K562 (cell line): Measurements from ENCODE around the gene TENT4B. TPM values are rescaled to one million over a fixed set of nuclear protein-coding genes. Genes with fewer than 3 reads are reported as not detected.

Experiments used
- ATAC-seq: fragments of 200-7000 bp; cut with Tn5 transposase; 3 replicates; pipeline ENCODE4 v1.9.1; 2020; ENCODE audit warnings: moderate library complexity
- BruUV-seq: library from RNA; stranded (reverse); fragments of 400-500 nt; replicated peaks from 2 replicates; lab custom pipeline; 2021; lab: Mats Ljungman, UMichigan
- CTCF ChIA-PET: fragments of 300-600 bp; formaldehyde crosslinking; extraction: SDS; loops from one replicate; lab custom pipeline; 2021; ENCODE audit warnings: low intra/inter-chr PET ratio; lab: Yijun Ruan, JAX
- POLR2A ChIA-PET: fragments of 300-600, 350-650 bp; sonication (Branson Sonifier 250); formaldehyde crosslinking; extraction: SDS; loops from one replicate; lab custom pipeline; 2021; ENCODE audit warnings: antibody characterized with exemption, inconsistent platforms; lab: Yijun Ruan, JAX
- DNase-seq, 4 experiments: peaks; one replicate each; pipeline versions ENCODE4 v3.0.0 to v3.0.0-alpha.2; 2011 to 2018; ENCODE audit warnings: low spot score in 3 of 4, mixed read lengths in 3 of 4; ENCODE audit errors: extremely low read depth in 1 of 4
- FAIRE-seq: peaks from 2 replicates; lab custom pipeline; 2011; peaks lifted over from hg19 to GRCh38; lab: Jason Lieb, UNC
- H2AFZ ChIP-seq: 2 replicates; pipeline ENCODE4 v1.6.0; 2011; ENCODE audit warnings: low read depth, low read length, control low read depth, inconsistent platforms
- H3K27ac ChIP-seq: fragments of 200-600 bp; 3 replicates; pipeline ENCODE4 v1.8.0; 2011; ENCODE audit warnings: low read depth, mild to moderate bottlenecking, control low read depth, inconsistent platforms, low read length, moderate library complexity, mixed read lengths; ENCODE audit errors: extremely low read depth
- H3K27me3 ChIP-seq, 2 experiments: fragments of 300-600 bp in 1 of 2; 2 replicates in 1 of 2; 3 replicates in 1 of 2; pipeline versions ENCODE4 v1.6.0 to v1.8.0; 2011; ENCODE audit warnings: inconsistent platforms in 2 of 2, low read length in 2 of 2, mild to moderate bottlenecking in 1 of 2, mixed read lengths in 1 of 2, moderate library complexity in 1 of 2; ENCODE audit not compliant: control insufficient read depth in 2 of 2, insufficient read depth in 2 of 2
- H3K36me3 ChIP-seq: fragments of 300-600 bp; 3 replicates; pipeline ENCODE4 v1.8.0; 2011; ENCODE audit warnings: mild to moderate bottlenecking, low read length, inconsistent platforms; ENCODE audit not compliant: control insufficient read depth, insufficient read depth
- H3K4me1 ChIP-seq, 2 experiments: fragments of 200-600 bp in 1 of 2; replicated peaks in 1 of 2; 2 replicates in 1 of 2; 3 replicates in 1 of 2; pipeline versions ENCODE4 v1.5.1 to v1.8.0; 2011; ENCODE audit warnings: inconsistent platforms in 2 of 2, low read length in 2 of 2, mild to moderate bottlenecking in 1 of 2, mixed read lengths in 1 of 2, moderate library complexity in 1 of 2; ENCODE audit not compliant: control insufficient read depth in 2 of 2, insufficient read depth in 2 of 2
- H3K4me2 ChIP-seq: 2 replicates; pipeline ENCODE4 v1.6.1; 2011; ENCODE audit warnings: low read length, control low read depth, inconsistent platforms, mixed read lengths; ENCODE audit not compliant: insufficient read depth
- H3K4me3 ChIP-seq: fragments of 200-600 bp; sonication (generic), shearing (Covaris generic); 2 replicates; pipeline ENCODE4 v1.5.1; 2016; ENCODE audit warnings: control low read depth, inconsistent platforms
- H3K79me2 ChIP-seq: fragments of 200-600 bp; 3 replicates; pipeline ENCODE4 v1.8.0; 2011; ENCODE audit warnings: low read length, inconsistent platforms; ENCODE audit not compliant: control insufficient read depth, insufficient read depth
- H3K9ac ChIP-seq, 2 experiments: 2 replicates each; pipeline versions ENCODE4 v1.6.0 to v1.6.1; 2011; ENCODE audit warnings: low read depth in 2 of 2, low read length in 2 of 2, control low read depth in 1 of 2, inconsistent platforms in 1 of 2, mild to moderate bottlenecking in 1 of 2, mixed read lengths in 1 of 2; ENCODE audit not compliant: insufficient read depth in 1 of 2
- H3K9me1 ChIP-seq: one replicate; pipeline ENCODE4 v1.6.0; 2011; ENCODE audit warnings: inconsistent platforms, mild to moderate bottlenecking, low read length, moderate library complexity; ENCODE audit not compliant: control insufficient read depth, insufficient read depth
- H3K9me3 ChIP-seq: replicated peaks from 2 replicates; pipeline ENCODE4 v1.5.1; 2011; ENCODE audit warnings: low read depth, low read length, inconsistent platforms; ENCODE audit not compliant: control insufficient read depth, insufficient read depth
- H4K20me1 ChIP-seq: replicated peaks from 2 replicates; pipeline ENCODE4 v1.6.1; 2011; ENCODE audit warnings: low read length, inconsistent platforms, mixed read lengths; ENCODE audit not compliant: control insufficient read depth, insufficient read depth
- BRD9 ChIP-seq: fragments of 450-650 bp; IDR thresholded peaks from 2 replicates; pipeline ENCODE4 v1.6.1; 2018; ENCODE audit warnings: low read depth; ENCODE audit not compliant: partially characterized antibody
- CBFA2T3 ChIP-seq: fragments of 450-650 bp; IDR thresholded peaks from 2 replicates; pipeline ENCODE4 v1.6.1; 2017
- CEBPB ChIP-seq: fragments of 450-650 bp; IDR thresholded peaks from 2 replicates; pipeline ENCODE4 v1.6.1; 2016; ENCODE audit warnings: missing genetic modification characterization, missing compliant biosample characterization
- ETV6 ChIP-seq, 3 experiments: fragments of 150-350 bp in 1 of 3; sonication (generic) in 1 of 3; formaldehyde crosslinking in 1 of 3; IDR thresholded peaks; 2 replicates each; pipeline versions ENCODE4 v1.6.1 to v1.8.0; 2014 to 2022; ENCODE audit warnings: borderline replicate concordance in 2 of 3, low read depth in 2 of 3, antibody characterized with exemption in 1 of 3, low read length in 1 of 3, mild to moderate bottlenecking in 1 of 3, missing genetic modification reagents in 1 of 3
- MTA3 ChIP-seq: fragments of 450-650 bp; formaldehyde crosslinking; IDR thresholded peaks from 2 replicates; pipeline ENCODE4 v1.6.1; 2017; ENCODE audit warnings: mild to moderate bottlenecking, borderline replicate concordance
- NCOR1 ChIP-seq: fragments of 450-650 bp; IDR thresholded peaks from 2 replicates; pipeline ENCODE4 v1.6.1; 2016; ENCODE audit warnings: mild to moderate bottlenecking, moderate library complexity
- NRF1 ChIP-seq, 2 experiments: fragments of 450-650 bp; IDR thresholded peaks in 1 of 2; conservative IDR thresholded peaks in 1 of 2; 2 replicates each; pipeline ENCODE4 v1.6.1; 2014; ENCODE audit warnings: mild to moderate bottlenecking in 2 of 2
- SOX6 ChIP-seq: fragments of 450-650 bp; IDR thresholded peaks from 2 replicates; pipeline ENCODE4 v1.6.1; 2014; ENCODE audit warnings: mild to moderate bottlenecking
- ZBTB2 ChIP-seq: fragments of 450-650 bp; IDR thresholded peaks from 2 replicates; pipeline ENCODE4 v1.6.1; 2016; ENCODE audit warnings: antibody characterized with exemption
- ZNF253 ChIP-seq: fragments of 250-450 bp; sonication (Bioruptor Pico); conservative IDR thresholded peaks from 2 replicates; pipeline ENCODE4 v1.6.1; 2021; ENCODE audit warnings: mild to moderate bottlenecking
- ZNF3 ChIP-seq: fragments of 250-450 bp; sonication (Bioruptor Pico); IDR thresholded peaks from 2 replicates; pipeline ENCODE4 v1.5.0; 2021; ENCODE audit warnings: mild to moderate bottlenecking, moderate library complexity
- ZNF589 ChIP-seq: fragments of 200-800 bp; sonication (Bioruptor generic); IDR thresholded peaks from 2 replicates; pipeline ENCODE4 v1.6.1; 2016; ENCODE audit warnings: low read depth, missing genetic modification characterization, missing compliant biosample characterization
- WGBS: fragments of 100-300 bp; shearing (Covaris generic); methylation state at CpG from one replicate; pipeline ENCODE4 v1.1.6; 2016; ENCODE audit warnings: low coverage, mixed read lengths; ENCODE audit not compliant: insufficient coverage; ENCODE audit errors: missing lambda C conversion rate; 5-methylcytosine and 5-hydroxymethylcytosine counted together
- in situ Hi-C: fragments of 300-500 bp; cut with MboI; formaldehyde crosslinking; loops from 4 replicates; pipeline ENCODE4 v1.15.0; 2018; ENCODE audit warnings: inconsistent platforms, mixed read lengths
- intact Hi-C: fragments of 100-400 bp; cut with micrococcal nuclease; formaldehyde crosslinking; loops from 2 replicates; pipeline ENCODE4 v1.14.2; 2022
- polyA plus RNA-seq, 8 experiments: library from polyadenylated mRNA; depleted of rRNA in 4 of 8; stranded (reverse) in 5 of 8; unstranded in 3 of 8; fragments of >200 nt; fragmentation: Nextera tagmentation in 2 of 8; fragmentation: Illumina TruSeq in 1 of 8; extraction: Ambion mirVana in 2 of 8; extraction: Trizol in 1 of 8; gene quantifications; 2 replicates each; pipeline versions ENCODE4 v1.2.1 to v1.2.3, GENCODE V29; 2011 to 2014; ENCODE audit warnings: inconsistent platforms in 1 of 8, missing spikeins in 1 of 8
- total RNA-seq, 7 experiments: library from RNA; depleted of rRNA in 6 of 7; stranded (reverse); fragments of >200 nt in 6 of 7; fragmentation: Illumina TruSeq in 2 of 7; extraction: Trizol in 2 of 7; gene quantifications; 2 replicates each; pipeline versions ENCODE4 v1.2.1 to v1.2.3, GENCODE V29; 2011 to 2021; ENCODE audit warnings: low replicate concordance in 1 of 7
- TF ChIP-seq, protein P1 (sequence below): fragments of 450-650 bp; IDR thresholded peaks from 2 replicates; pipeline ENCODE4 v1.6.1; 2016; ENCODE audit warnings: mild to moderate bottlenecking
- TF ChIP-seq, protein P2 (sequence below): fragments of 250-450 bp; sonication (Bioruptor Pico); IDR thresholded peaks from 2 replicates; pipeline ENCODE4 v1.5.0; 2021; ENCODE audit warnings: mild to moderate bottlenecking, borderline replicate concordance

The TENT4B gene
- total and polyA plus RNA-seq, 9 of the 15 experiments (the other 6 are each of a cell fraction or from before 2014, with no cell fraction given), result 5.2 to 8.4 (median 7.0) TPM

- TF ChIP-seq, protein P1, sequence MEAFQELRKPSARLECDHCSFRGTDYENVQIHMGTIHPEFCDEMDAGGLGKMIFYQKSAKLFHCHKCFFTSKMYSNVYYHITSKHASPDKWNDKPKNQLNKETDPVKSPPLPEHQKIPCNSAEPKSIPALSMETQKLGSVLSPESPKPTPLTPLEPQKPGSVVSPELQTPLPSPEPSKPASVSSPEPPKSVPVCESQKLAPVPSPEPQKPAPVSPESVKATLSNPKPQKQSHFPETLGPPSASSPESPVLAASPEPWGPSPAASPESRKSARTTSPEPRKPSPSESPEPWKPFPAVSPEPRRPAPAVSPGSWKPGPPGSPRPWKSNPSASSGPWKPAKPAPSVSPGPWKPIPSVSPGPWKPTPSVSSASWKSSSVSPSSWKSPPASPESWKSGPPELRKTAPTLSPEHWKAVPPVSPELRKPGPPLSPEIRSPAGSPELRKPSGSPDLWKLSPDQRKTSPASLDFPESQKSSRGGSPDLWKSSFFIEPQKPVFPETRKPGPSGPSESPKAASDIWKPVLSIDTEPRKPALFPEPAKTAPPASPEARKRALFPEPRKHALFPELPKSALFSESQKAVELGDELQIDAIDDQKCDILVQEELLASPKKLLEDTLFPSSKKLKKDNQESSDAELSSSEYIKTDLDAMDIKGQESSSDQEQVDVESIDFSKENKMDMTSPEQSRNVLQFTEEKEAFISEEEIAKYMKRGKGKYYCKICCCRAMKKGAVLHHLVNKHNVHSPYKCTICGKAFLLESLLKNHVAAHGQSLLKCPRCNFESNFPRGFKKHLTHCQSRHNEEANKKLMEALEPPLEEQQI, result peak; percentile 93
- TF ChIP-seq ZNF253 (CRISPR knock-in tag), result no peak
Observed at GRCh38 chr16:50278251-50278650, 125.1 kb downstream of the TENT4B start (continued).

- in situ Hi-C loops, result no loop called here
- POLR2A ChIA-PET, result interaction anchor here (1.0 to 3.8 kb wide), 5 partner anchors 11 to 31 kb away, joined by 3 to 13 read pairs (median 4); no protein-coding TSS in a partner anchor
- DNase-seq (no peak), ATAC-seq (no peak), FAIRE-seq (no peak)
- Histone ChIP-seq H3K9ac (no peak overlapping the region), H3K9me1 (peaks cover 12% of the 10 kb centered on the region), H3K4me1 (peaks cover 43 to 58% of the 10 kb centered on the region in 2 experiments), H4K20me1 (peaks cover 37% of the 10 kb centered on the region), H3K4me3 (no peak overlapping the region), H2AFZ (no peak overlapping the region), H3K27ac (peak overlapping the region; percentile 29; the same call in 2 of the 3 replicates), H3K36me3 (peaks cover 54% of the 10 kb centered on the region), H3K27me3 (no peaks in the 10 kb centered on the region), H3K9me3 (no peaks in the 10 kb centered on the region), H3K4me2 (peak overlapping the region; percentile 31), H3K79me2 (peaks cover 98% of the 10 kb centered on the region)
- BruUV-seq, result no TSS peak
- CTCF ChIA-PET, result no interaction called here
- 6% methylated on average over 2 of the region's 2 CpGs for WGBS
- intact Hi-C loops, result no loop called here
- TF ChIP-seq CBFA2T3, result no peak
- 0 out of 2 replicates have a peak, but pooled peaks have one; percentile 0 for TF ChIP-seq SOX6
- no peak for TF ChIP-seq BRD9
- 0 out of 2 replicates have a peak, but pooled peaks have one; percentile 4 for TF ChIP-seq MTA3
- no peak for TF ChIP-seq ZBTB2
- TF ChIP-seq ETV6 (IDR thresholded peaks at IDR 0.05; ENCODE audit: borderline replicate concordance in 1 of 2, low read depth in 2 of 2, low read length in 1 of 2), result 0 out of 4 replicates have a peak, but pooled peaks of 1 of the 2 experiments have one; percentile 5
- TF ChIP-seq ETV6 (CRISPR knock-in tag; IDR thresholded peaks at IDR 0.05; ENCODE audit: borderline replicate concordance), result no peak
- TF ChIP-seq ZNF3 (CRISPR knock-in tag), result 0 out of 2 replicates have a peak, but pooled peaks have one; percentile 51
- no peak for TF ChIP-seq NCOR1
- TF ChIP-seq, protein P2, sequence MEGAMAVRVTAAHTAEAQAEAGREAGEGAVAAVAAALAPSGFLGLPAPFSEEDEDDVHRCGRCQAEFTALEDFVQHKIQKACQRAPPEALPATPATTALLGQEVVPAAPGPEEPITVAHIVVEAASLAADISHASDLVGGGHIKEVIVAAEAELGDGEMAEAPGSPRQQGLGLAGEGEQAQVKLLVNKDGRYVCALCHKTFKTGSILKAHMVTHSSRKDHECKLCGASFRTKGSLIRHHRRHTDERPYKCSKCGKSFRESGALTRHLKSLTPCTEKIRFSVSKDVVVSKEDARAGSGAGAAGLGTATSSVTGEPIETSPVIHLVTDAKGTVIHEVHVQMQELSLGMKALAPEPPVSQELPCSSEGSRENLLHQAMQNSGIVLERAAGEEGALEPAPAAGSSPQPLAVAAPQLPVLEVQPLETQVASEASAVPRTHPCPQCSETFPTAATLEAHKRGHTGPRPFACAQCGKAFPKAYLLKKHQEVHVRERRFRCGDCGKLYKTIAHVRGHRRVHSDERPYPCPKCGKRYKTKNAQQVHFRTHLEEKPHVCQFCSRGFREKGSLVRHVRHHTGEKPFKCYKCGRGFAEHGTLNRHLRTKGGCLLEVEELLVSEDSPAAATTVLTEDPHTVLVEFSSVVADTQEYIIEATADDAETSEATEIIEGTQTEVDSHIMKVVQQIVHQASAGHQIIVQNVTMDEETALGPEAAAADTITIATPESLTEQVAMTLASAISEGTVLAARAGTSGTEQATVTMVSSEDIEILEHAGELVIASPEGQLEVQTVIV (CRISPR knock-in tag), result no peak
- no peak for TF ChIP-seq NRF1 (conservative IDR thresholded peaks at IDR 0.05 in 1 of 2, IDR thresholded peaks at IDR 0.05 in 1 of 2)
- TF ChIP-seq ZNF589 (CRISPR knock-in tag), result 0 out of 2 replicates have a peak, but pooled peaks have one; percentile 15
- no peak for TF ChIP-seq CEBPB (tag)
Observed at GRCh38 chr16:50279504-50279865, 126.4 kb downstream of the TENT4B start.
